HepG2 (cell line): Measurements from ENCODE around the gene LINGO1. TPM values are rescaled to one million over a fixed set of nuclear protein-coding genes. Genes with fewer than 3 reads are reported as not detected.

ENCODE experiments used
- ATAC-seq: fragments of 200-7000 bp; cut with Tn5 transposase; 3 replicates; pipeline ENCODE4 v1.9.1; 2020; ENCODE audit warnings: mild to moderate bottlenecking, moderate library complexity
- BruUV-seq: library from RNA; stranded (reverse); fragments of 400-500 nt; replicated peaks from 2 replicates; lab custom pipeline; 2021; lab: Mats Ljungman, UMichigan
- CTCF ChIA-PET: fragments of 300-600 bp; formaldehyde crosslinking; extraction: SDS; loops from one replicate; lab custom pipeline; 2021; ENCODE audit warnings: low total read pairs, inconsistent platforms, low intra/inter-chr PET ratio; lab: Yijun Ruan, JAX
- POLR2A ChIA-PET: fragments of 350-600 bp; sonication (Branson Sonifier 250); formaldehyde crosslinking; loops from one replicate; lab custom pipeline; 2020; ENCODE audit warnings: antibody characterized with exemption, inconsistent platforms; lab: Yijun Ruan, JAX
- DNase-seq: peaks from one replicate; pipeline ENCODE4 v3.0.0-alpha.2; 2015; ENCODE audit warnings: low spot score
- FAIRE-seq: peaks from 3 replicates; lab custom pipeline; 2011; peaks lifted over from hg19 to GRCh38; lab: Jason Lieb, UNC
- H2AFZ ChIP-seq: one replicate; pipeline ENCODE4 v1.6.1; 2011; ENCODE audit warnings: low read length, inconsistent platforms
- H3K27ac ChIP-seq: fragments of 300-600 bp; 3 replicates; pipeline ENCODE4 v1.8.0; 2011; ENCODE audit warnings: mixed run types, mild to moderate bottlenecking, mixed read lengths, low read length, inconsistent platforms; ENCODE audit not compliant: insufficient read depth; ENCODE audit errors: extremely low read length
- H3K27me3 ChIP-seq, 2 experiments: fragments of 200-600 bp in 1 of 2; 2 replicates in 1 of 2; 3 replicates in 1 of 2; pipeline versions ENCODE4 v1.6.0 to v1.8.0; 2011; ENCODE audit warnings: low read length in 2 of 2, mild to moderate bottlenecking in 2 of 2, moderate library complexity in 2 of 2, inconsistent platforms in 1 of 2; ENCODE audit not compliant: insufficient read depth in 2 of 2, control insufficient read depth in 1 of 2
- H3K36me3 ChIP-seq, 2 experiments: fragments of 200-600 bp in 1 of 2; replicated peaks in 1 of 2; 2 replicates in 1 of 2; 3 replicates in 1 of 2; pipeline versions ENCODE4 v1.5.1 to v1.8.0; 2011; ENCODE audit warnings: low read length in 2 of 2, inconsistent platforms in 1 of 2; ENCODE audit not compliant: insufficient read depth in 2 of 2, control insufficient read depth in 1 of 2
- H3K4me1 ChIP-seq: 2 replicates; pipeline ENCODE4 v1.5.1; 2012; ENCODE audit warnings: low read length, inconsistent platforms; ENCODE audit not compliant: insufficient read depth
- H3K4me2 ChIP-seq: 2 replicates; pipeline ENCODE4 v1.6.0; 2011; ENCODE audit warnings: low read depth, low read length, inconsistent platforms
- H3K4me3 ChIP-seq, 3 experiments: fragments of 200-600 bp in 1 of 3; sonication (generic), shearing (Covaris generic) in 1 of 3; replicated peaks in 1 of 3; 2 replicates each; pipeline ENCODE4 v1.5.1; 2011 to 2016; ENCODE audit warnings: low read length in 3 of 3, inconsistent platforms in 2 of 3, low read depth in 2 of 3, mild to moderate bottlenecking in 2 of 3, control low read depth in 1 of 3, mixed read lengths in 1 of 3; ENCODE audit not compliant: insufficient read depth in 1 of 3
- H3K79me2 ChIP-seq: one replicate; pipeline ENCODE4 v1.6.1; 2011; ENCODE audit warnings: low read length, inconsistent platforms; ENCODE audit not compliant: insufficient read depth
- H3K9ac ChIP-seq: 2 replicates; pipeline ENCODE4 v1.6.0; 2011; ENCODE audit warnings: mild to moderate bottlenecking, low read depth, low read length, inconsistent platforms; ENCODE audit not compliant: insufficient read depth
- H3K9me3 ChIP-seq: 2 replicates; pipeline ENCODE4 v1.5.1; 2012; ENCODE audit warnings: mild to moderate bottlenecking, low read length
- H4K20me1 ChIP-seq: 2 replicates; pipeline ENCODE4 v1.6.0; 2011; ENCODE audit warnings: inconsistent platforms, mild to moderate bottlenecking, low read length, moderate library complexity; ENCODE audit not compliant: insufficient read depth
- GABPB1 ChIP-seq: IDR thresholded peaks from 2 replicates; pipeline ENCODE4 v1.6.1; 2016; ENCODE audit warnings: mild to moderate bottlenecking, missing genetic modification reagents, moderate library complexity, missing compliant biosample characterization
- MTA1 ChIP-seq: sonication (generic); formaldehyde crosslinking; IDR thresholded peaks from 2 replicates; pipeline ENCODE4 v1.4.0; 2020; ENCODE audit warnings: missing genetic modification reagents, mild to moderate bottlenecking, borderline replicate concordance
- MXD4 ChIP-seq: IDR thresholded peaks from 2 replicates; pipeline ENCODE4 v1.6.1; 2016; ENCODE audit warnings: mild to moderate bottlenecking, missing biosample characterization, missing genetic modification reagents
- NR2F6 ChIP-seq, 2 experiments: IDR thresholded peaks; 2 replicates each; pipeline ENCODE4 v1.6.1; 2016; ENCODE audit warnings: antibody characterized with exemption in 1 of 2, mild to moderate bottlenecking in 1 of 2
- RARA ChIP-seq: IDR thresholded peaks from 2 replicates; pipeline ENCODE4 v1.6.1; 2016; ENCODE audit warnings: missing genetic modification reagents, missing compliant biosample characterization
- ZFX ChIP-seq: sonication (generic); formaldehyde crosslinking; IDR thresholded peaks from 2 replicates; pipeline ENCODE4 v1.4.0; 2020; ENCODE audit warnings: mild to moderate bottlenecking, low read depth, missing genetic modification reagents, moderate library complexity
- ZNF225 ChIP-seq: sonication (generic); formaldehyde crosslinking; IDR thresholded peaks from 2 replicates; pipeline ENCODE4 v1.4.0; 2020; ENCODE audit warnings: mild to moderate bottlenecking, missing genetic modification reagents
- ZNF350 ChIP-seq: sonication (generic); formaldehyde crosslinking; IDR thresholded peaks from 2 replicates; pipeline ENCODE4 v1.4.0; 2020; ENCODE audit warnings: mild to moderate bottlenecking, low read depth, missing genetic modification reagents, borderline replicate concordance
- ZNF550 ChIP-seq: sonication (generic); formaldehyde crosslinking; IDR thresholded peaks from 2 replicates; pipeline ENCODE4 v1.4.0; 2020; ENCODE audit warnings: mild to moderate bottlenecking, missing genetic modification reagents, borderline replicate concordance
- ZNF713 ChIP-seq: sonication (generic); formaldehyde crosslinking; IDR thresholded peaks from 2 replicates; pipeline ENCODE4 v1.4.0; 2020; ENCODE audit warnings: mild to moderate bottlenecking, missing genetic modification reagents
- ZSCAN30 ChIP-seq: sonication (generic); formaldehyde crosslinking; IDR thresholded peaks from 2 replicates; pipeline ENCODE4 v1.5.0; 2020; ENCODE audit warnings: mild to moderate bottlenecking, missing genetic modification reagents
- WGBS: methylation state at CpG from one replicate; pipeline ENCODE4 v1.1.6; 2017; ENCODE audit warnings: low lambda C conversion rate; 5-methylcytosine and 5-hydroxymethylcytosine counted together
- in situ Hi-C: cut with HindIII; loops from 2 replicates; pipeline ENCODE4 v1.10.0; 2017; ENCODE audit warnings: low pct_unique_long_range_greater_than_20kb; ENCODE audit not compliant: extremely low pct_ligation_motif_present
- intact Hi-C: fragments of 100-400 bp; cut with micrococcal nuclease; formaldehyde crosslinking; loops from one replicate; pipeline ENCODE4 v1.10.0; 2022; ENCODE audit not compliant: unreplicated experiment
- polyA plus RNA-seq, 8 experiments: library from polyadenylated mRNA; depleted of rRNA in 3 of 8; stranded (reverse) in 7 of 8; unstranded in 1 of 8; fragments of >200 nt; fragmentation: Illumina TruSeq in 4 of 8; extraction: Trizol in 4 of 8; gene quantifications; 2 replicates each; pipeline versions ENCODE4 v1.2.1 to v1.2.3, GENCODE V29; 2011 to 2016; ENCODE audit warnings: low read depth in 4 of 8, missing spikeins in 1 of 8, mixed read lengths in 1 of 8; ENCODE audit not compliant: insufficient read depth in 1 of 8
- total RNA-seq, 5 experiments: library from RNA; depleted of rRNA; stranded (reverse); fragments of >200 nt; fragmentation: Illumina TruSeq; extraction: Trizol; gene quantifications; 2 replicates each; pipeline ENCODE4 v1.2.3, GENCODE V29; 2016; ENCODE audit warnings: low read depth in 1 of 5
- TF ChIP-seq, protein P1 (sequence below): sonication (generic); formaldehyde crosslinking; IDR thresholded peaks from 2 replicates; pipeline ENCODE4 v1.5.1; 2020; ENCODE audit warnings: mild to moderate bottlenecking, missing genetic modification reagents, moderate library complexity
- TF ChIP-seq, protein P2 (sequence below): sonication (generic); formaldehyde crosslinking; IDR thresholded peaks from 2 replicates; pipeline ENCODE4 v1.4.0; 2020; ENCODE audit warnings: mild to moderate bottlenecking, missing genetic modification reagents
- TF ChIP-seq, protein P3 (sequence below): sonication (generic); formaldehyde crosslinking; IDR thresholded peaks from 2 replicates; pipeline ENCODE4; 2020; ENCODE audit warnings: missing genetic modification reagents, mild to moderate bottlenecking, borderline replicate concordance
- TF ChIP-seq, protein P4 (sequence below): sonication (generic); formaldehyde crosslinking; IDR thresholded peaks from 2 replicates; pipeline ENCODE4 v1.5.1; 2020; ENCODE audit warnings: mild to moderate bottlenecking, missing genetic modification reagents, borderline replicate concordance

LINGO1 gene
- total and polyA plus RNA-seq, 2 of the 13 experiments (the other 11 are each of a cell fraction or from before 2014, with no cell fraction given): 0.07 TPM; not detected in 1

DNA sequence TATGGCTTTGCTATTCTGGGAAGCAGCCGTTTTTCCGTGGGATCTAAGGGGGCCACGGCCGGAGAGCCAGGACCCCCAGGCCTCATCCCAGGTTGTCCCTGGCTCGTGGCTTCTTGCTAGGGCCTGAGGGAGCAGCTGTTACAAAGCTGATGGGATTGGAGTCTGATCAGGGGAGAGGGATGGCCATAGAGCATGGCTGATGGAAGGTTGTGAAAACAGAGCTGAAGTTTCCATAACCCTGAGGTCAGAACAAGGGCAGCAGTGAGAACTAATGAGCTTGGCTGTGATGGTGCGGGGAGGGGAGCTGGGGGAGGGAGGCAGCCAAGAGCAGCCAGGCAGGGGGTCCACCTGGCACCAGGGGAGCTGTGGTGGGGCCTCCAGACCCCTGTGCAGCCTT is 63.0 kb downstream of the LINGO1 start:
- intact Hi-C loops: no loop called here
- H3K27ac ChIP-seq: peak overlapping the region; percentile 85
- peak overlapping the region; percentile 56 to 71 (median 66) for H3K4me3 ChIP-seq
- DNase-seq: peak; percentile 44
- POLR2A ChIA-PET: no interaction called here
- H2AFZ ChIP-seq: no peak overlapping the region
- no peaks in the 10 kb centered on the region for H3K9me3 ChIP-seq
- peak overlapping the region; percentile 62 for H3K9ac ChIP-seq
- peaks cover 35% of the 10 kb centered on the region for H3K4me1 ChIP-seq
- in situ Hi-C loops: no loop called here
- peaks cover 2 to 21% of the 10 kb centered on the region in 2 experiments; a peak in 4 of 5 replicates for H3K27me3 ChIP-seq
- H3K36me3 ChIP-seq: no peaks in the 10 kb centered on the region
- BruUV-seq: no TSS peak
- no peaks in the 10 kb centered on the region for H4K20me1 ChIP-seq
- ATAC-seq: peak; percentile 59
- no peaks in the 10 kb centered on the region for H3K79me2 ChIP-seq
- FAIRE-seq: no peak
- CTCF ChIA-PET: no interaction called here
- WGBS: 13% methylated on average over 6 of the region's 6 CpGs
- peak overlapping the region; percentile 84 for H3K4me2 ChIP-seq
- TF ChIP-seq ZNF550 (CRISPR knock-in tag) (0 out of 2 replicates have a peak, but pooled peaks have one; percentile 61), ZFX (CRISPR knock-in tag) (peak; percentile 23; the same call in 1 of the 2 replicates), ZNF225 (CRISPR knock-in tag) (0 out of 2 replicates have a peak, but pooled peaks have one; percentile 40), GABPB1 (CRISPR knock-in tag) (peak; percentile 6; the same call in 1 of the 2 replicates), ZNF713 (CRISPR knock-in tag) (0 out of 2 replicates have a peak, but pooled peaks have one; percentile 38), ZSCAN30 (CRISPR knock-in tag) (no peak), RARA (CRISPR knock-in tag) (peak; percentile 68), ZNF350 (CRISPR knock-in tag) (peak; percentile 25; the same call in 1 of the 2 replicates), MTA1 (CRISPR knock-in tag) (0 out of 2 replicates have a peak, but pooled peaks have one; percentile 8), NR2F6 (IDR thresholded peaks at IDR 0.05) (0 out of 2 replicates have a peak, but pooled peaks have one; percentile 32), NR2F6 (CRISPR knock-in tag; IDR thresholded peaks at IDR 0.05) (peak; percentile 32; the same call in 1 of the 2 replicates), MXD4 (CRISPR knock-in tag) (no peak)
- TF ChIP-seq, protein P1, sequence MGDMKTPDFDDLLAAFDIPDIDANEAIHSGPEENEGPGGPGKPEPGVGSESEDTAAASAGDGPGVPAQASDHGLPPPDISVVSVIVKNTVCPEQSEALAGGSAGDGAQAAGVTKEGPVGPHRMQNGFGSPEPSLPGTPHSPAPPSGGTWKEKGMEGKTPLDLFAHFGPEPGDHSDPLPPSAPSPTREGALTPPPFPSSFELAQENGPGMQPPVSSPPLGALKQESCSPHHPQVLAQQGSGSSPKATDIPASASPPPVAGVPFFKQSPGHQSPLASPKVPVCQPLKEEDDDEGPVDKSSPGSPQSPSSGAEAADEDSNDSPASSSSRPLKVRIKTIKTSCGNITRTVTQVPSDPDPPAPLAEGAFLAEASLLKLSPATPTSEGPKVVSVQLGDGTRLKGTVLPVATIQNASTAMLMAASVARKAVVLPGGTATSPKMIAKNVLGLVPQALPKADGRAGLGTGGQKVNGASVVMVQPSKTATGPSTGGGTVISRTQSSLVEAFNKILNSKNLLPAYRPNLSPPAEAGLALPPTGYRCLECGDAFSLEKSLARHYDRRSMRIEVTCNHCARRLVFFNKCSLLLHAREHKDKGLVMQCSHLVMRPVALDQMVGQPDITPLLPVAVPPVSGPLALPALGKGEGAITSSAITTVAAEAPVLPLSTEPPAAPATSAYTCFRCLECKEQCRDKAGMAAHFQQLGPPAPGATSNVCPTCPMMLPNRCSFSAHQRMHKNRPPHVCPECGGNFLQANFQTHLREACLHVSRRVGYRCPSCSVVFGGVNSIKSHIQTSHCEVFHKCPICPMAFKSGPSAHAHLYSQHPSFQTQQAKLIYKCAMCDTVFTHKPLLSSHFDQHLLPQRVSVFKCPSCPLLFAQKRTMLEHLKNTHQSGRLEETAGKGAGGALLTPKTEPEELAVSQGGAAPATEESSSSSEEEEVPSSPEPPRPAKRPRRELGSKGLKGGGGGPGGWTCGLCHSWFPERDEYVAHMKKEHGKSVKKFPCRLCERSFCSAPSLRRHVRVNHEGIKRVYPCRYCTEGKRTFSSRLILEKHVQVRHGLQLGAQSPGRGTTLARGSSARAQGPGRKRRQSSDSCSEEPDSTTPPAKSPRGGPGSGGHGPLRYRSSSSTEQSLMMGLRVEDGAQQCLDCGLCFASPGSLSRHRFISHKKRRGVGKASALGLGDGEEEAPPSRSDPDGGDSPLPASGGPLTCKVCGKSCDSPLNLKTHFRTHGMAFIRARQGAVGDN (CRISPR knock-in tag): peak; percentile 67
- TF ChIP-seq, protein P2, sequence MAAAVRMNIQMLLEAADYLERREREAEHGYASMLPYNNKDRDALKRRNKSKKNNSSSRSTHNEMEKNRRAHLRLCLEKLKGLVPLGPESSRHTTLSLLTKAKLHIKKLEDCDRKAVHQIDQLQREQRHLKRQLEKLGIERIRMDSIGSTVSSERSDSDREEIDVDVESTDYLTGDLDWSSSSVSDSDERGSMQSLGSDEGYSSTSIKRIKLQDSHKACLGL (CRISPR knock-in tag): 0 out of 2 replicates have a peak, but pooled peaks have one; percentile 40
- TF ChIP-seq, protein P3, sequence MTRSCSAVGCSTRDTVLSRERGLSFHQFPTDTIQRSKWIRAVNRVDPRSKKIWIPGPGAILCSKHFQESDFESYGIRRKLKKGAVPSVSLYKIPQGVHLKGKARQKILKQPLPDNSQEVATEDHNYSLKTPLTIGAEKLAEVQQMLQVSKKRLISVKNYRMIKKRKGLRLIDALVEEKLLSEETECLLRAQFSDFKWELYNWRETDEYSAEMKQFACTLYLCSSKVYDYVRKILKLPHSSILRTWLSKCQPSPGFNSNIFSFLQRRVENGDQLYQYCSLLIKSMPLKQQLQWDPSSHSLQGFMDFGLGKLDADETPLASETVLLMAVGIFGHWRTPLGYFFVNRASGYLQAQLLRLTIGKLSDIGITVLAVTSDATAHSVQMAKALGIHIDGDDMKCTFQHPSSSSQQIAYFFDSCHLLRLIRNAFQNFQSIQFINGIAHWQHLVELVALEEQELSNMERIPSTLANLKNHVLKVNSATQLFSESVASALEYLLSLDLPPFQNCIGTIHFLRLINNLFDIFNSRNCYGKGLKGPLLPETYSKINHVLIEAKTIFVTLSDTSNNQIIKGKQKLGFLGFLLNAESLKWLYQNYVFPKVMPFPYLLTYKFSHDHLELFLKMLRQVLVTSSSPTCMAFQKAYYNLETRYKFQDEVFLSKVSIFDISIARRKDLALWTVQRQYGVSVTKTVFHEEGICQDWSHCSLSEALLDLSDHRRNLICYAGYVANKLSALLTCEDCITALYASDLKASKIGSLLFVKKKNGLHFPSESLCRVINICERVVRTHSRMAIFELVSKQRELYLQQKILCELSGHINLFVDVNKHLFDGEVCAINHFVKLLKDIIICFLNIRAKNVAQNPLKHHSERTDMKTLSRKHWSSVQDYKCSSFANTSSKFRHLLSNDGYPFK (CRISPR knock-in tag): peak; percentile 52; the same call in 1 of the 2 replicates
- TF ChIP-seq, protein P4, sequence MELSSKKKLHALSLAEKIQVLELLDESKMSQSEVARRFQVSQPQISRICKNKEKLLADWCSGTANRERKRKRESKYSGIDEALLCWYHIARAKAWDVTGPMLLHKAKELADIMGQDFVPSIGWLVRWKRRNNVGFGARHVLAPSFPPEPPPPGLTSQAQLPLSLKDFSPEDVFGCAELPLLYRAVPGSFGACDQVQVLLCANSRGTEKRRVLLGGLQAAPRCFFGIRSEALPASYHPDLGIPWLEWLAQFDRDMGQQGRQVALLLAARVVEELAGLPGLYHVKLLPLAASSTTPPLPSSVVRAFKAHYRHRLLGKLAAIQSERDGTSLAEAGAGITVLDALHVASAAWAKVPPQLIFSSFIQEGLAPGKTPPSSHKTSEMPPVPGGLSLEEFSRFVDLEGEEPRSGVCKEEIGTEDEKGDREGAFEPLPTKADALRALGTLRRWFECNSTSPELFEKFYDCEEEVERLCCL: no peak
